HepG2 (cell line): Measurements from ENCODE around the gene PRPF38B. TPM values are rescaled to one million over a fixed set of nuclear protein-coding genes. Genes with fewer than 3 reads are reported as not detected.
A peak's percentile ranks its signal among the peaks of the same experiment; 100 is the strongest.

Experiments used
- CBX1 ChIP-seq: IDR thresholded peaks from one replicate; pipeline ENCODE4 v1.6.1; 2016; ENCODE audit warnings: antibody characterized with exemption, low read depth
- GATAD1 ChIP-seq: IDR thresholded peaks from 2 replicates; pipeline ENCODE4 v1.6.1; 2016; ENCODE audit warnings: missing genetic modification reagents, missing compliant biosample characterization
- GPN1 ChIP-seq: sonication (generic); formaldehyde crosslinking; IDR thresholded peaks from 2 replicates; pipeline ENCODE4 v1.5.1; 2020; ENCODE audit warnings: missing genetic modification reagents, borderline replicate concordance
- HNF4A ChIP-seq: sonication (generic); formaldehyde crosslinking; IDR thresholded peaks from 2 replicates; pipeline ENCODE4 v1.4.0; 2020; ENCODE audit warnings: missing genetic modification reagents
- NKX3-1 ChIP-seq: sonication (generic); formaldehyde crosslinking; IDR thresholded peaks from 2 replicates; pipeline ENCODE4 v1.5.0; 2020; ENCODE audit warnings: missing genetic modification reagents
- NR2C2 ChIP-seq: sonication (generic); formaldehyde crosslinking; IDR thresholded peaks from 2 replicates; pipeline ENCODE4 v1.4.0; 2020; ENCODE audit warnings: missing genetic modification reagents, mild to moderate bottlenecking, moderate library complexity, borderline replicate concordance
- RFXAP ChIP-seq: sonication (generic); formaldehyde crosslinking; IDR thresholded peaks from 2 replicates; pipeline ENCODE4 v1.4.0; 2020; ENCODE audit warnings: missing genetic modification reagents, borderline replicate concordance
- ZFP91 ChIP-seq: sonication (generic); formaldehyde crosslinking; IDR thresholded peaks from 2 replicates; pipeline ENCODE4 v1.9.0; 2022; ENCODE audit warnings: missing genetic modification reagents, mild to moderate bottlenecking, borderline replicate concordance
- ZNF143 ChIP-seq: sonication (generic); formaldehyde crosslinking; IDR thresholded peaks from 2 replicates; pipeline ENCODE4 v1.4.0; 2020; ENCODE audit warnings: missing genetic modification reagents
- ZNF18 ChIP-seq: sonication (generic); formaldehyde crosslinking; IDR thresholded peaks from 2 replicates; pipeline ENCODE4 v1.8.0; 2022; ENCODE audit warnings: mild to moderate bottlenecking, missing genetic modification reagents; ENCODE audit not compliant: insufficient replicate concordance
- ZNF20 ChIP-seq: sonication (generic); formaldehyde crosslinking; IDR thresholded peaks from 2 replicates; pipeline ENCODE4 v1.4.0; 2020; ENCODE audit warnings: mild to moderate bottlenecking, moderate library complexity, missing genetic modification reagents
- ZNF205 ChIP-seq: IDR thresholded peaks from 2 replicates; pipeline ENCODE4 v1.6.1; 2018; ENCODE audit warnings: missing biosample characterization, missing genetic modification reagents
- ZNF44 ChIP-seq: sonication (generic); formaldehyde crosslinking; IDR thresholded peaks from 2 replicates; pipeline ENCODE4 v1.5.1; 2020; ENCODE audit warnings: mild to moderate bottlenecking, missing genetic modification reagents
- ZNF558 ChIP-seq: sonication (generic); formaldehyde crosslinking; IDR thresholded peaks from 2 replicates; pipeline ENCODE4 v1.9.0; 2022; ENCODE audit warnings: mild to moderate bottlenecking, missing genetic modification reagents, borderline replicate concordance
- ZNF570 ChIP-seq: sonication (generic); formaldehyde crosslinking; IDR thresholded peaks from 2 replicates; pipeline ENCODE4 v1.4.0; 2020; ENCODE audit warnings: mild to moderate bottlenecking, missing genetic modification reagents, borderline replicate concordance
- ZNF792 ChIP-seq: IDR thresholded peaks from 2 replicates; pipeline ENCODE4 v1.6.1; 2016
- ZNF800 ChIP-seq: sonication (generic); formaldehyde crosslinking; IDR thresholded peaks from 2 replicates; pipeline ENCODE4 v1.4.0; 2020; ENCODE audit warnings: missing genetic modification reagents
- polyA plus RNA-seq, 8 experiments: library from polyadenylated mRNA; depleted of rRNA in 3 of 8; stranded (reverse) in 7 of 8; unstranded in 1 of 8; fragments of >200 nt; fragmentation: Illumina TruSeq in 4 of 8; extraction: Trizol in 4 of 8; gene quantifications; 2 replicates each; pipeline versions ENCODE4 v1.2.1 to v1.2.3, GENCODE V29; 2011 to 2016; ENCODE audit warnings: low read depth in 4 of 8, missing spikeins in 1 of 8, mixed read lengths in 1 of 8; ENCODE audit not compliant: insufficient read depth in 1 of 8
- total RNA-seq, 5 experiments: library from RNA; depleted of rRNA; stranded (reverse); fragments of >200 nt; fragmentation: Illumina TruSeq; extraction: Trizol; gene quantifications; 2 replicates each; pipeline ENCODE4 v1.2.3, GENCODE V29; 2016; ENCODE audit warnings: low read depth in 1 of 5
- TF ChIP-seq, protein P1 (sequence below): IDR thresholded peaks from 2 replicates; pipeline ENCODE4 v1.6.1; 2016; ENCODE audit warnings: mild to moderate bottlenecking
- TF ChIP-seq, protein P2 (sequence below): IDR thresholded peaks from 2 replicates; pipeline ENCODE4 v1.6.1; 2016; ENCODE audit warnings: low read depth
- TF ChIP-seq, protein P3 (sequence below): sonication (generic); formaldehyde crosslinking; IDR thresholded peaks from 2 replicates; pipeline ENCODE4 v1.9.0; 2021; ENCODE audit warnings: missing genetic modification reagents, mild to moderate bottlenecking, borderline replicate concordance

Gene PRPF38B
- total and polyA plus RNA-seq, 2 of the 13 experiments (the other 11 are each of a cell fraction or from before 2014, with no cell fraction given) = 25.7 to 29.7 TPM

GRCh38 chr1:108691942-108692723, at the start of gene PRPF38B (continued):
- TF ChIP-seq ZFP91 (CRISPR knock-in tag) (peak; percentile 90; the same call in 1 of the 2 replicates), ZNF800 (CRISPR knock-in tag) (no peak), HNF4A (CRISPR knock-in tag) (peak; percentile 16; the same call in 1 of the 2 replicates), GPN1 (CRISPR knock-in tag) (no peak; the same call in 1 of the 2 replicates), RFXAP (CRISPR knock-in tag) (no peak), ZNF792 (CRISPR knock-in tag) (peak; percentile 81), ZNF558 (peak; percentile 54; the same call in 1 of the 2 replicates), NR2C2 (CRISPR knock-in tag) (peak; percentile 92), ZNF205 (CRISPR knock-in tag) (0 out of 2 replicates have a peak, but pooled peaks have one; percentile 13), ZNF18 (peak; percentile 26), ZNF570 (CRISPR knock-in tag) (peak; percentile 67; the same call in 1 of the 2 replicates), NKX3-1 (CRISPR knock-in tag) (peak; percentile 87), ZNF44 (CRISPR knock-in tag) (no peak), CBX1 (peak; percentile 89), ZNF143 (CRISPR knock-in tag) (peak; percentile 90), ZNF20 (CRISPR knock-in tag) (peak; percentile 60; the same call in 1 of the 2 replicates), GATAD1 (CRISPR knock-in tag) (peak; percentile 91)
- TF ChIP-seq, protein P1, sequence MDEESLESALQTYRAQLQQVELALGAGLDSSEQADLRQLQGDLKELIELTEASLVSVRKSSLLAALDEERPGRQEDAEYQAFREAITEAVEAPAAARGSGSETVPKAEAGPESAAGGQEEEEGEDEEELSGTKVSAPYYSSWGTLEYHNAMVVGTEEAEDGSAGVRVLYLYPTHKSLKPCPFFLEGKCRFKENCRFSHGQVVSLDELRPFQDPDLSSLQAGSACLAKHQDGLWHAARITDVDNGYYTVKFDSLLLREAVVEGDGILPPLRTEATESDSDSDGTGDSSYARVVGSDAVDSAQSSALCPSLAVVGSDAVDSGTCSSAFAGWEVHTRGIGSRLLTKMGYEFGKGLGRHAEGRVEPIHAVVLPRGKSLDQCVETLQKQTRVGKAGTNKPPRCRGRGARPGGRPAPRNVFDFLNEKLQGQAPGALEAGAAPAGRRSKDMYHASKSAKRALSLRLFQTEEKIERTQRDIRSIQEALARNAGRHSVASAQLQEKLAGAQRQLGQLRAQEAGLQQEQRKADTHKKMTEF = 0 out of 2 replicates have a peak, but pooled peaks have one; percentile 35
- TF ChIP-seq, protein P2, sequence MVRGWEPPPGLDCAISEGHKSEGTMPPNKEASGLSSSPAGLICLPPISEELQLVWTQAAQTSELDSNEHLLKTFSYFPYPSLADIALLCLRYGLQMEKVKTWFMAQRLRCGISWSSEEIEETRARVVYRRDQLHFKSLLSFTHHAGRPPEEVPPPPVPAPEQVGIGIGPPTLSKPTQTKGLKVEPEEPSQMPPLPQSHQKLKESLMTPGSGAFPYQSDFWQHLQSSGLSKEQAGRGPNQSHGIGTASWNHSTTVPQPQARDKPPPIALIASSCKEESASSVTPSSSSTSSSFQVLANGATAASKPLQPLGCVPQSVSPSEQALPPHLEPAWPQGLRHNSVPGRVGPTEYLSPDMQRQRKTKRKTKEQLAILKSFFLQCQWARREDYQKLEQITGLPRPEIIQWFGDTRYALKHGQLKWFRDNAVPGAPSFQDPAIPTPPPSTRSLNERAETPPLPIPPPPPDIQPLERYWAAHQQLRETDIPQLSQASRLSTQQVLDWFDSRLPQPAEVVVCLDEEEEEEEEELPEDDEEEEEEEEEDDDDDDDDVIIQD (CRISPR knock-in tag) = no peak
- TF ChIP-seq, protein P3, sequence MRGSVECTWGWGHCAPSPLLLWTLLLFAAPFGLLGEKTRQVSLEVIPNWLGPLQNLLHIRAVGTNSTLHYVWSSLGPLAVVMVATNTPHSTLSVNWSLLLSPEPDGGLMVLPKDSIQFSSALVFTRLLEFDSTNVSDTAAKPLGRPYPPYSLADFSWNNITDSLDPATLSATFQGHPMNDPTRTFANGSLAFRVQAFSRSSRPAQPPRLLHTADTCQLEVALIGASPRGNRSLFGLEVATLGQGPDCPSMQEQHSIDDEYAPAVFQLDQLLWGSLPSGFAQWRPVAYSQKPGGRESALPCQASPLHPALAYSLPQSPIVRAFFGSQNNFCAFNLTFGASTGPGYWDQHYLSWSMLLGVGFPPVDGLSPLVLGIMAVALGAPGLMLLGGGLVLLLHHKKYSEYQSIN (CRISPR knock-in tag) = no peak
